ENCODE measurements around the gene ZNF165. TPM values are rescaled to one million over a fixed set of nuclear protein-coding genes. Genes with fewer than 3 reads are reported as not detected.
"Not testable (repeated sequence)": the region's sequence is repeated elsewhere in the genome, so short reads cannot be mapped to it uniquely, and the experiment has no call there.

ZNF165 gene
- total RNA-seq, 1 donor from 2014 or later: 0.39 TPM

GRCh38 chr6:28121876-28122275 is 41.5 kb downstream of the ZNF165 start:
- DNase-seq (ENCODE audit: low read depth in 2 of 2): no peak

GRCh38 chr6:28122283-28122682 is 41.9 kb downstream of the ZNF165 start:
- DNase-seq (ENCODE audit: low read depth in 2 of 2): not testable (repeated sequence)

GRCh38 chr6:28124350-28124970 is 44.1 kb downstream of the ZNF165 start, which contains the start of gene ZSCAN16:
Gene ZSCAN16 (plus strand): TSS chr6:28124609. CDS start chr6:28125444, 835 bp downstream.
- DNase-seq (ENCODE audit: low read depth in 2 of 2): peak; percentile 72 to 90

DNA sequence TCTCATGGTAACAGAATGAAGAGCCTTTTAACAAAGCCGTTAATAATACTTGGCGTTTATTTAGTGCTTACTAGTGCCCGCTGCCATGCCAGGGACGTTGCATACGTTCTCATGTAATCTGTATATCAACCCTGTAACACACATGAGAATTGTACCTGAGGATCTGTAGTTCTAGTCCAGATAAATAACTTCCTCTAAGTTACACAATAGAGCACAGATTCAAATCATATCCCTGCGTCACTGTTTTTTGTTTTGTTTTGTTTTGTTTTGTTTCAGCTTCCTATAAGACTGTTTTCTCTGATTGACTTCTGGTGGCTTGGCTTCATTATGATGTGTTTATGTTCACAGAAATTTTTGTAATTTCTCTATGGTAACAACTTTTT is 44.6 kb downstream of the ZNF165 start:
- no peak for DNase-seq (ENCODE audit: low read depth in 2 of 2)

- no peak for DNase-seq (ENCODE audit: low read depth in 2 of 2)
Observed at GRCh38 chr6:28125401-28125800, 45.0 kb downstream of the ZNF165 start.

- peak in 1 of 2 donors; percentile 62 for DNase-seq (ENCODE audit: low read depth in 2 of 2)
Observed at GRCh38 chr6:28134015-28134414, 53.6 kb downstream of the ZNF165 start.

DNA sequence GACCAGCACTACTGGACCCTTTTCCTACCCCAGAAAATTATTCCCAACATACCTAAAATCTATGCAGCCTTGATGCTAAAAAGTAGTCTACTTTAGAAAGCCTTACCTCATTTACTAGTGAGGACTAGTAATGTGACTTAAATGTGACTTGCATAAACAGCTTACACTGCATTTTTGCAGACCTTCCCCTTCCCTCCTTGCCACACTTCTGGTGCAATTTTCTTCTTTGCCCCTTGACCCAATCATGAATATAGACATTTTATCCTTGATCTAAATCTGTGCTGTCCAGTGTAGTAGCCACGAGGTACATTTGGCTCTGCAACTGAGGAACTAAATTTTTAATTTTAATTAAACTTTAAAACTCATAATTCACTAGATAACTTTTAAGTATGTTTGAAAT is 54.3 kb downstream of the ZNF165 start:
- DNase-seq (ENCODE audit: low read depth in 2 of 2): no peak

DNA sequence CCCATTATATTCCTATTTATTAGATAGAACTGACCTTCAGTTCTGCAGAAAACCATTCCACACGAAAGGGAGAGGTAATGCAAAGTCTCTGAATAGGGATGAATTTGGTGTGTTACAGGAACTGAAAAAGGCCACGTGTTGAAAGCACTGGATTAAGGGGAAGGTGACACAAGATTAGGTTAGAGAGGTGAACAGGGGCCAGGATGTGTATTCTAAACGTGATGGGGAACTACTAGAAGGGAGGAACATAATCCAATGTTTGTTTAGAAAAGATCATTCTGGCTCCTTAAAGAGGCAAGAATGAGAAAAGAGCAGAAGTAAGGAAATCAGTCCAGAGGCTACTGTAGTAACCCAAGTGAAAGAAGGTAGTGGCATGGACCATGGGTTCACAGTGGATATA is 55.0 kb downstream of the ZNF165 start:
- DNase-seq (ENCODE audit: low read depth in 2 of 2): no peak

GRCh38 chr6:28136585-28137504 is 56.5 kb downstream of the ZNF165 start:
- DNase-seq (ENCODE audit: low read depth in 2 of 2): peak; percentile 79 to 92

DNA sequence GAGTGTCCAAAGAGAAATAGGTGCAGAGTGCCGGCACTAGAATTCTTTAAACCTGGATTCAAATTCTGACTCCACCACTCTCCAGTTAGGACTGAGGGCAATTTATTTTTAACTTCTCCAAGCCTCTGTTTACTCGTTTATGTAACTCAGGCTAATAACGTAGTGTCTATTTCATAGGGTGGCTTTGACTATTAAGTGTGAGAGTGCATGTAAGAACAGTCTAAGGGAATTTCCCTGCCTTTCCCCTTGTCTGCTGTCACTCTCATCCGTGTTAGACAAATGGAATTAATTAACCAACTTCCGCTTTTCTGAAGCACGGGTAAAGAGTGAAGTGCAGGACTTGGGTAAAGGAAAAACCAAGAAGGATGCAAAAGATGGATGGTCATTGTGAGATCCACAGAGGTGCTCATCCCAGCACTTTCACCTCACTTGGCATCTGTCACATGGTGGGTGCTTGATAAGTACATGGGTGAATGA is 57.2 kb downstream of the ZNF165 start:
- DNase-seq (ENCODE audit: low read depth in 2 of 2): peak in 1 of 2 donors; percentile 21

Other genes starting within 250 kb of the ZNF165 start
- not detected in 2 replicates for gene OR2B2, start 168.2 kb upstream of the ZNF165 start, total RNA-seq
- gene OR2B6, start 123.3 kb upstream of the ZNF165 start, total RNA-seq: not detected in 2 replicates
- gene ZSCAN16, start 44.0 kb downstream of the ZNF165 start, total RNA-seq: 10.5 and 12.1 TPM in 2 replicates
- gene ZKSCAN8, start 61.3 kb downstream of the ZNF165 start, total RNA-seq: 9.6 and 15.2 TPM in 2 replicates
- gene ZSCAN9, start 144.7 kb downstream of the ZNF165 start, total RNA-seq: 6.5 and 8.6 TPM in 2 replicates
- gene ZKSCAN4, start 171.7 kb downstream of the ZNF165 start, total RNA-seq: 3.0 and 4.3 TPM in 2 replicates
- gene NKAPL, start 178.7 kb downstream of the ZNF165 start, total RNA-seq: under 0.01 and 0.38 TPM in 2 replicates
- 6.4 and 9.0 TPM in 2 replicates for gene ZSCAN26, start 186.6 kb downstream of the ZNF165 start, total RNA-seq
- gene PGBD1, start 201.0 kb downstream of the ZNF165 start, total RNA-seq: 4.6 and 5.2 TPM in 2 replicates

Measured in dermis microvascular lymphatic vessel endothelial cell (primary cell).